CD4-positive, alpha-beta T cell treated with Interferon alpha-2 for 1 hour (primary cell): ENCODE data around the gene SLC9B1.
"Not testable (repeated sequence)": the region's sequence is repeated elsewhere in the genome, so short reads cannot be mapped to it uniquely, and the experiment has no call there.

Experiments used
- DNase-seq, 2 donors: peaks; one replicate each; pipeline ENCODE4 v3.0.0-alpha.2; 2020 to 2022

SLC9B1 gene

DNA sequence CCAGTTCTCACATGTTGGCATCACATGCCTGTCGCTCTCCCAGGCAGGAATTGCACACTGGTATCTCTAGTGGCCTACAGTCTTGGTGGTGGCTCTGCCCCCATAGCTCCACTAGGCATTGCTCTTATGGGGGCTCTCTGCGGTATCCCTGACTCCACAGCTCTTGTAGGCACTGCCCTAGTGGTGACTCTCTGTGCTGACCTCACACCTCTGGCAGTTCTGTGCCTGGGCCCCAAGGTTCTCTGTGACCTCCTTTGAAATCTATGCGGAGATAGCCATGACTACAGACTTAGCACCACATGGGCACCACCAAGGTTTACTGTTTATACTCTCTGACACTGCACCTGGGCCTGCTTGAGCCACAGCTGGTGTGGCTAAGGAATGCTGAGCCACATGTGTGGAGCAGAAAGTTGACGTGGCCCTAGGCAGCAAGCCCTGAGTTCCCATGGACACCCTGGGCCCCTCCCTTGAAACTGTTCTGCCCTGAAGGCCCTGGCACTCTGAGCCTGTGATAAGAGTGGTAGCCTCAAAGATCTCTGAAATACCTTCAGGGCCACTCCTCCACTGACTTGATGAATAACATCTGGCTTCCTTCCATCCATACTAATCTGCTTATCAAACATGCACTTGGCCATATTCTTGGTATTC, 8.0 kb downstream of the SLC9B1 start:
- DNase-seq, result no peak

DNA sequence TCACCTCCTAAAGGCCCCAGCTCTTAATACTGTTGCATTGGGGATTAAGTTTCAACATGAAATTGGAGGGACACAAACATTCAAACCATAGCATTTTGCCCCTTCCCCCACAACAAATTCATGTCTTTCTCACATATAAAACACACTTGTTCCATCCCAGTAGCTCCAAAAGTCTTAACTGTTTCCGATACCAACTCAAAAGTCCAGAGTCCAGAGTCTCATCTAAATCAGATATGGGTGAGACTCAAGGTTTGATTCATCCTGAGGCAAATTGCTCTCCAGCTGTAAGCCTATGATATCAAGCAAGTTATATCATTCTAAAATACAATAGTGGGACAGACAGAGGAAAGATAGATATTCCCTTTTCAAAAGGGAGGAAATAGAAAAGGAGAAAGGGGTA, 8.7 kb downstream of the SLC9B1 start:
- DNase-seq, result no peak

DNA sequence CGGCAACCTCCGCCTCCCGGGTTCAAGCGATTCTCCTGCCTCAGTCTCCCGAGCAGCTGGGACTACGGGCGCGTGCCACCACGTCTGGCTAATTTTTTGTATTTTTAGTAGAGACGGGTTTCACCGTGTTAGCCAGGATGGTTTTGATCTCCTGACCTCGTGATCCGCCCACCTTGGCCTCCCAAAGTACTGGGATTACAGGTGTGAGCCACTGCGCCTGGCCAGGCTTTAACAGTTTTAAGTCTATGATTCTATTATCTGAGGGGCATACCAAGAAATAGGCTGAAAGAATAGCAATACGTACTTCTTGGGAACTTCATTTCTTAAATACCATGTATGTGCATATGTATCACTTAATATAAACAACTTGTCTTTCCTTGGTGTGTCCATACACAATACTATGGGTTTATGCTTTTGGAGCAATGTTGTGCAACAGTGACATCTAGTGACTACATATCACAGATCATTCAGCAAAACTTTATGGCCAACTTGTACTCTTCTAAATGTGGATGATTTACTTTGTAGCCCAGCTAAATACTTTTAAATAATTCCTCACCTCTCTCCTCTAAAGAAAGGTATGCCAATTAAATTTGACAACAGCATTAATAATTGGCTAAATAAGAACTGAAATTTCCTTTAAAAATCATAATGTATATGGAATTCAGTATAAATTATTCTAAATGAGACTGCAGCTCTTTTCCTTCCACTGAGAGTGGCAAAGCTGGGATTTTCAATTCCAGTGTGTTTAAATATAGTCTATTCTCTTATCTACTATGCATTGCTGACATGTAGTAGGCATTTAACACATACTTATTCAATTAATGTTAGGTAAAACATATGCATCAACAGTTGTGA, 10.4 kb downstream of the SLC9B1 start:
- peak; percentile 27 to 75 for DNase-seq

DNA sequence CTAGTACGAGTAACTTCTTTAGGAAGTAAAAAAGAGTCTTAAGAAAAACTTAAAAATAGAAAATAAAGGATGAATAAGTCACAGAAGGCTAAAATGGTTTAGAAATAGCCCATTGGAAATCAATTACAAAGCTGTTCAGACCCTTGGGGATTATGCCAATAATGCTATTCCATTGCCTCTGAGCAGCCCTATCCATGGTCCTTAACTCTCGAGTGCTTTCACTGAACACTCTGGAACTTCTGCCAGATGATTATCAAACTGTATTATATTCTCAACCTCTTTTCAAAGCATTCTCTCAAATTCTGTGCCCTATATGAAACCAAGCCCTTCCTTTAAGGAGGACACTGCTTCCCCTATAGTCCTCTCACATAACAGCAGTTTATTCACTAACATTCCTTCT, 17.0 kb downstream of the SLC9B1 start:
- no peak for DNase-seq

DNA sequence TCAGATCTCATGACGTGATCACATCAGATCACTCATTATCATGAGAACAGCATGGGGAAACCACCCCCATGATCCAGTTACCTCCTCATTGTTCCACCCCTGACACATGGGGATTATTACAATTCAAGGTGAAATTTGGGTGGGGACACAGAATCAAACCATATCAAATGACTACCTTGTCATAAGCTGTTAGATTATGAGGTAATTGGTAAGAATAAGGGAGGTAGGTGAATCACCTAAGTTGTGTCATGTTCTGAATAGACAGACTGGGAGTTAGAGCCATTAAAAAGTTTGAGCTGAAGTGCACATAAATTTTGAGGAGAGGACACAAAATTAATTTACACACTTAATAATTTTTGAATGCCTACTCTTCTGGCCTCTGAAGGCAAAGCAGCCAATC, 24.7 kb downstream of the SLC9B1 start:
- no peak for DNase-seq

DNA sequence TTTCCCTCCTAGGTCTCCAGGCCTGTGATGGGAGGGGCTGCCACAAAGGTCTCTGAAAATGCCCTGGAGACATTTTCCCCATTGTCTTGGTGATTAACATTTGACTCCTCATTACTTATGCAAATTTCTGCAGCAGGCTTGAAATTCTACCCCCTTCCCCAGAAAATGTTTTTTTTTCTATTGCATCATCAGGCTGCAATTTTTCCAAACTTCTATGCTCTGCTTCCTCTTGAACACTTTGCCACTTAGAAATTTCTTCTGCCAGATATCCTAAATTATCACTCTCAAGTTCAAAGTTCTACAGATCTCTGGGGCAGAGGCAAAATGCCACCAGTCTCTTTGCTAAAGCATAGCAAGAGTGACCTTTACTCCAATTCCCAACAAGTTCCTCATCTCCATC, 25.5 kb downstream of the SLC9B1 start:
- not testable (repeated sequence) for DNase-seq

DNA sequence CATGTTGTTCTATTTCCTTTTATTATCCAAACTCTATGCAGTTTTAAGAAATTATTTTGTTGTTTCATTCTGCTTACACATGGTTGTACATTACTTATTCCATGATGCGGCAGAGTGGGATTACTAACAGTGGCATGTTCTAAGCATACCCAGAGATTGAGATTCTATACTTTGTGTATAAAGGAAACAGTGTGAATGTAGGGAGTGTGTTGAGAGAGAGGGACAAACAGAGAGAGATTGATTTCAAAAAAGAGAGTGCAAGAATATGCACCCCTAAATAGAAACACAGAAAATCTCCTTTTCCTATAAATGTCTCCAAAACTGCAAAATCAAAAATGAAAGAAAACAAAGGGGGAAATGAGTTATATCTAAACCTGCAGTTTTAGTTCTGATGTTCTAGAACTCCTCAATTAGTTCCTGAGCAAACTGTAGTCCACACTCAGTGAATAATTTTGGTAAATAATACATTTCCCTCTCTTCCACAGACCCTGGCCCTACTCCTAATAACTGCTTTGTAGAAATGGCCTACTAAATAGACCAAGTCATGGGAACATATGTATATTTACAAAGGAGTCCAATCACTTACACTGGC, 31.0 kb downstream of the SLC9B1 start:
- DNase-seq, result no peak

DNA sequence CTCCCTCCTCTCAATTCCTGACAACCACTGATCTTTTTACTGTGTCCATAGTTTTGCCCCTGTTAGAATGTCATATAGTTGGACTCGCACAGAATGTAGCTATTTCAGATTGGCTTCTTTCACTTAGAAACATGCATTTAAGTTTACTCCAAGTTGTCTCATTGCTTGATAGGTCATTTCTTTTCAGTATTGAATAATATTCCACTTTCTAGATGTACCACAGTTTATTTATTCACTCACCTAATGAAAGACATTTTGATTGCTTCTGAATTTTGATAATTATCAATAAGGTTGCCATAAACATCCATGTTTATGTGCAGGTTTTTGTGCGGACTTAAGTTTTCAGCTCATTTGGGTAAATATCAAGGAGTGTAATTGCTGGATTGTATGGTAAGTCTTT, 38.5 kb downstream of the SLC9B1 start:
- DNase-seq, result no peak

DNA sequence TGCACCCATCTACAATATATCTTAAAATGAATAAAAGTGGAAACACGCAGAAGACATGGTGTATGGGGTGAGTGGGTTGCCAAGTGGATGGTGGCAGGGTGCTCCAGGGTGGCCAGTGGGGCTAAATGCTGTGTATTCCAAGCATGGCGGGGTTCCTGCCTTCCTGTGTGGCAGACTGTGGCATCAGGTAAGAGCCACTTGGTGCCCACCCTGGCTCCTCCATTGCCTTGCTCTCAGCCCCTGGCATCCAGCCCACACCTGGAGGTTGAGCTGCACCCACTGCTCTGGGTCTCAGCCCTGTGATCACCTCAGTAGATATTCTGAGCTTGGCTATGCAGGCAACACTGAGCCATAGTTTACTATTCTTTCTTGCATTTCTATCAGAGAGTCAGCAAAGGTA, 57.7 kb downstream of the SLC9B1 start:
- DNase-seq, result not testable (repeated sequence)

DNA sequence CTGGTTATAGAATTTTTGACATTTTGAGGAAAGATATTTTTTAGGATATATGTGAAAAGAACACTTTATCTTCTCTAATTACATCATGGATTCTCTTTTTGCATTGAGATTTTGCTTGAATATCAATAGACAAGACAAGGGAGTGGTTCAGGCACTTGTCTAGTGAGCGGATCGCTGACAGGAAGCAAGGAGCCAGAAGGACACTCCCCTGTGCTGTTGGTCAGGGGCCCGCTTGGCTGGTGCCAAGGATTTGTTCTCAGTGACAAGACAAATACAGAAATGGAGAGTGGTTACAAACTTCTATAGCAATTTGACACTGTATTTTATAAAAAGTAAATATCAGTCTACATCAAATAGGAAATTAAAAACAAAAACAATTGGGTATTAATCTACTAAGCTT, 60.0 kb downstream of the SLC9B1 start:
- DNase-seq, result no peak

DNA sequence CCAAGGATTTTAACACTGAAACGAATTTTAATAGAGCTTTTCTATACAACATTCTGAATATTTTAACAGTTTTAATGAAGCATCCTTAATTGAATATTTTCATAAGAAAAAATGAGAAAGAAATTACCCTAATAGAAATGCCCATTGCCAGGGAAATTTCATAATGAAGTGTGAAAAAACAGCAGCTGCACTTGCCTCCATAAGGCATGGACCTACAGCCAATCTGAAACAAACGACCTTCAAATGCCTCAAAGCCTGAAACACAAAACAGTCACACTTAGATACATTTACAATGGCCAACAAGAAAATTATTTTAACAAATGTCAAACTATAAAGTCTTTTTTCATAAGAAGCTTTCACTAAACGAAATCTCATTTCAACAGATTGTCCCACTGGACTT, 74.4 kb downstream of the SLC9B1 start:
- DNase-seq, result no peak

DNA sequence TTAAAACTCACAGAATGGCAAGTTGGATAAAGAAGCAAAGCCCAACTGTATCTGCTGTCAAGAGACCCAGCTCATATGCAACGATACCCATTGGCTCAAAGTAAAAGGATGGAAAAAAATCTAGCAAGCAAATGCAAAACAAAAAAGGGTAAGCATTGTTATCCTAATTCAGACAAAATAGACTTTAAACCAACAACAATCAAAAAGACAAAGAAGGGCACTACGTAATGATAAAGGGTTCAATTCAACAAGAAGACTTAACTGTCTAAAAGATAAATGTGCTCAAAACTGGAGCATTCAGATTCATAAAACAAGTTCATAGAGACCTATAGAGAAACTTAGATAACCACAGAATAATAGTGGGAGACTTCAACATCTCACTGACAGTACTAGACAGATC, 81.4 kb downstream of the SLC9B1 start:
- not testable (repeated sequence) for DNase-seq

DNA sequence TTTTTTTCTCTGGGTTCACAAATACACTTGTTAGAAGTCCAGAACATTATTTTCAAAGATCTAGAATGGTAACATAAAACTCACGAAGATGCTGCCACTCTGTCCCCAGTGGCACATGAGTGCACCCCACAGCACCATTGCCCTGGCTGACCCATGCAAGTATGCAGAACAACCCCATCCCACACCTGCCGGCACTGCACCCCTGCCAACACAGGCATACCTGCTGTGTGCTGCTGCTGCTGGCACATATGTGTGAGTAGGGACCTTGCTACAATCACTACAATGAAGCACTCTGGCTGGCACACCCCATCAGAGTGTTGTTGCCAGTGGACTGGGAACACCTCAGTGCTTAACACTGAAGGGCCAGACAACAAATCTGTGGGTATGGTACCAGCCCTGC, 83.8 kb downstream of the SLC9B1 start:
- DNase-seq, result no peak

DNA sequence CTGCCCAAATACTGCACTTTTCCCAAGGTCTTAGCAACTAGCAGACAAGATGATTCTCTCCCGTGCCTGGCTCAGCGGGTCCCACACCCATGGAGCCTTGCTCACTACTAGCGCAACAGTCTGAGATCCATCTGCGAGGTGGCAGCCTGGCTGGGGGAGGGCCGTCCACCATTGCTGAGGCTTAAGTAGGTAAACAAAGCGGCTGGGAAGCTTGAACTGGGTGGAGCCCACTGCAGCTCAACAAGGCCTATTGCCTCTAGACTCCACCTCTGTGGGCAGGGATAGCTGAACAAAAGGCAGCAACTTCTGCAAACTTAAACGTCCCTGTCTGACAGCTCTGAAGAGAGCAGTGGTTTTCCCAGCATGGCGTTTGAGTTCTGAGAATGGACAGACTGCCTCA, 99.8 kb downstream of the SLC9B1 start:
- DNase-seq, result not testable (repeated sequence)

DNA sequence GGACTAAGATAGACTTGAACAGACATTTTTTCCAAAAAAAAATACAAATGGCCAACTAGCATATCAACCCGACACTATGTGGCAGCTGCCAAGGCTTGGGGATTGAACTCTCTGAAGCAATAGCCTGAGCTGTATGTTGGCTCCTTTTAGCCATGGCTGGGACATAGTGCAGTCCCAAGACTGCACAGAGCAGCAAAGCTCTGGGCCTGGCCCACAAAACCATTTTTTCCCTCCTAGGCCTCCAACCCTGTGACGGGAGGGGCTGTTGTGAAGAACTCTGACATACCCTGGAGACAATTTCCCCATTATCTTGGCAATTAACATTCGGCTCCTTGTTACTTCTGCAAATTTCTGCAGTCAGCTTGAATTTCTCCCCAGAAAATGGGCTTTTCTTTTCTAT, 100.6 kb downstream of the SLC9B1 start:
- DNase-seq, result no peak

DNA sequence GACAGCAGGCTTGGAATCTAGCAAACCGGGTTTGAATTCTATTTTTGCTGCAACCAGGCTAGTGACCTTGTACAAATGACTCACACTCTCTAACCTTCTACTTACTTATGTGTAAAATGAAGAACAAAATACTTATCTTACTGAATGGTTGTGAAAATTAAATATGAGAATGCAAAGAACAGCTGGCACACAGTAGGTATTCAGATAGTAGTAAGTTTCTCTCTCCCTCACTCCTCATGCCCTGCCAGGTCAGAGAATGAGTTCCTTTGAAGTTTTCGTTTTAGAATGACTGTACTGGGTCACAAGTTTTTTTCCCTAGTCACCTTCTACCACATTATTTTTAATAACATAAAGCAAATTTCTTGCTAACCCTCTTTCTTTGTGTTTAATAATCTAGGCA, 117.7 kb downstream of the SLC9B1 start:
- DNase-seq, result no peak

DNA sequence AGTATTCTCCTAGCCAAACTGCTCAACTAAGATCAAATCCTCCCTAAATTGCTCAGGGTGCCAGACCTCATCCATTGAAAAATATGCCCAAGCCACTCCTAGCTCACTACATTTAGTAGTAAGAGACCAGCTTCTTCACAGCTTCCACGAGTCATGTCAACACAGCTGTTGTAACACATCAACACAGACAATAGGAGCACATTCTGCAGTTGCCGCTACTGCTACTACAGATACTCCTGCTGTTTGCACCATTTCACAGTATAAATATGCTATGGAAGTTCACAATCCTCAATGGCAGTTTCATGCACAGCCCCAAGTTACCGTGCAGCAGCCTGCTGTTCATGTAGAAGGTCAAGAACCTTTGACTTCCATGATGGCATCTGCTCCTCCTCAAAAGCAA, 121.9 kb downstream of the SLC9B1 start:
- not testable (repeated sequence) for DNase-seq

DNA sequence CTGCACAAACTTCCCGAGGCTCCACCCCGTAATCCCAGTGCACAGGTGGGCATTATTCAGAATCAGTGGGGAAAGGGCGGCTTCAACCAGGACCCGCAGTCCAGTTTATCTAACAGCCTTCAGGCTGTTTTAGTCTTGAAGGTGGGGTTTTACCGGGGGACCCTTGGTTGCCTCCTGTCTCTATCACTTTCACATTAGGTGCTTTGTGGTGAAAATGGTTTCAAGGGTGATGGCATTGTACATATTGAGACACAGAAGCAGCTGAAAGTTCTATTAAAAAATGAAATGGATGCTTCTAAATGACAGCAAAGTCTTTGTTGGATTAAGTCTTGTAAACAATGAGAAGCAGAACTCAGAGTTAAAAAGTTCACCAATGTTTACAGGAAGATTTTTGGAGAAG, 123.0 kb downstream of the SLC9B1 start:
- DNase-seq, result not testable (repeated sequence)

DNA sequence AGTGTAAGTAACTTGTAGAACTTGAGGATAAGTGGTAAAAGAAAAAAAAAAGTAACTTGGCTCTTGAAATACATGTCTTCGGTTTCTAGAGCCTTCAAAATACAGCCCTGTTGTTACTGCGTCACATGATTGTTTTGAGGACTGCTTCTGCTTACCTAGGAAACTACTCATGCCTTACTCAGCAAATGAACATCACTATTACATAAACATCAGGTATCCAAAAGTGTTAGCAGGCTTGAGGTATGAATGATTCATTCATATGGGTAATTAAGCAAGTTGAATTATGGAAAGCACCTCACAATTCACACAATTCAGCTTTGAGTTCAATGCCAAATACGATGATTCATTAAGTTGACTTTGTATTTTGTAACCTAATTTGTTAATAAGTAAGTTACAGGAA, 129.6 kb downstream of the SLC9B1 start:
- DNase-seq, result not testable (repeated sequence)

DNA sequence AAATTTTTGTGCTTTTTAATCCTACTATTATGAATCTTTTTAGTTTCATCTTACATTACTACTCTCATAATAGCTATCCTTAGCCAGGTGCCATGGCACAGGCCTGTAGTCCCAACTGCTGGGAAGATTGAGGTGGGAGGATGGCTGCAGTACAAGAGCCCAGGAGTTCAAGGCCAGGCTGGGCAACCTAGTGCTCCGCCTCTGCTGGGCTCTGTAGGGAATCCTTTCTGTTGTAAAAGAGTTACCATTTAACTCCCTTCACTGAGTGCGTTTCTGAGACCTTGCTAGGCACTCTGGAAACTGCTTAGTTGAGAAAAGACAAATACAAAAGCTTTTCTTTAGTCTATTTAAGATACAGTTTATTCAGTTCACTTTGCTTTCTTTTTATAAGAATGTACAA, 130.9 kb downstream of the SLC9B1 start:
- DNase-seq, result not testable (repeated sequence)

DNA sequence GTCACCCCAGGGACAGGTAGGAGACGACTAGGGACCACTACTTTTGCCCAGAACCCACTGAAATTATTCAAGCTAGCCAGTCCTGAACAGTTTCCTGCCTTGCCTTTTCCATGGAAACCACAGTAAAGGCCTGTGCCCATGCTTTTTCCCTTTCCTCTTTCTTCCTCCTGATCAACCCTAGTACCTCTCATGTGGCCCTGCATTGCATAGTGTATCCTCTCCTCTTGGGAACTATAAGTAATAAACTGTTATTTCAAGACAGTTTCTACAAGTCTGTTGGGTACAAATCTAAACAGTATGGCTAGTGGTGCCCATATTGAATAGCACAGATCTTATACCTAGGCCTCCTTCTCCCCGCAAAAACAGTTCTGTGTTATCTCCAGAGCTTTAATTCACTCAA, 136.2 kb downstream of the SLC9B1 start:
- no peak for DNase-seq

DNA sequence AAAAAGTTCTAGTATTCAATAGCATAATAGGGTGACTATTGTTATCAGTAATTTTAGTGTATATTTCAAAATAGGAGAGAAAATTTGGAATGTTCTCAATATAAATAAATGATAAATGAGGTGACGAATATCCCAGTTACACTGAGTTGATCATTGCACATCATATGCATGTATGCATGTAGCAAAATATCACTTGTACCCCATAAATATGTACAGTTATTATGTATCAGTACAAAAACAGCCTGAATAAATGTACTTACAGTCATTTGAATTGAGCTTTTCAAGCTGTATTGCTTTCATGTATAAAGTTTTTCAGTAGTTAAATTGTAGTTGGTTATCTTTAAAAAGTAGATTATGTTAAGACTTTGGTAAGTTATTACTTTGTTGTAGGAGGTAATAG, 138.2 kb downstream of the SLC9B1 start:
- DNase-seq, result no peak

DNA sequence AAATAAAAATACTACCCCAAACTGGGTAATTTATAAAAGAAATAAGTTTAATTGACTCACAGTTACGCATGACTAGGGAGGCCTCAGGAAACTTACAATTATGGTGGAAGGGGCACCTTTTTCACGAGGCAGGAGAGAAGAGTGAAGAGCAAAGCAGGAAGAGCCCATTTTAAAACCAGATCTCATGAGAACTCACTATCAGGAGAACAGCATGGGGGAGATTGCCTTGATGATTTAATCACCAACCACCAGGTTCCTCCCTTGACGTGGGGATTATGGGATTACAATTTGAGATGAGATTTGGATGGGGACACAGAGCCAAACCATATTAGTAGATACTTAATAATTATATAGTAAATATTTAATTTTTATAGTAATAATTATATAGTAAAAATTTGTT, 140.6 kb downstream of the SLC9B1 start:
- no peak for DNase-seq

DNA sequence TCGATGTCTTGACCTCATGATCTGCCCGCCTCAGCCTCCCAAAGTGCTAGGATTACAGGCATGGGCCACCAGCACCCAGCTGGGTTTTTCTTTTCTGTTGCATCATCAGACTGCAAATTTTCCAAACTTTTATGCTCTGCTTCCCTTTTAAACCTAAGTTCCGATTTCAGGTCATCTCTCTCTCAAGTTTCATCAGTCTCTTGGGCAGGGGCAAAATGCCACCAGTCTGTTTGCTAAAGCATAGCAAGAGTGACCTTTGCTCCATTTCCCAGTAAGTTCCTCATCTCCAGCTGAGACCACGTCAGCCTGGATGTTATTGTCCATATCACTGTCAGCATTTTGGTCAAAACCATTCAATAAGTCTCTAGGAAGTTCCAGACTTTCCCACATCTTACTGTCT, 141.2 kb downstream of the SLC9B1 start:
- peak in 1 of 2 donors; percentile 3 for DNase-seq
